Measurements from ENCODE around the gene CACNB1. TPM values are rescaled to one million over a fixed set of nuclear protein-coding genes. Genes with fewer than 3 reads are reported as not detected.

Gene CACNB1
- total RNA-seq, 1 donor from 2014 or later: 77.1 TPM

DNA sequence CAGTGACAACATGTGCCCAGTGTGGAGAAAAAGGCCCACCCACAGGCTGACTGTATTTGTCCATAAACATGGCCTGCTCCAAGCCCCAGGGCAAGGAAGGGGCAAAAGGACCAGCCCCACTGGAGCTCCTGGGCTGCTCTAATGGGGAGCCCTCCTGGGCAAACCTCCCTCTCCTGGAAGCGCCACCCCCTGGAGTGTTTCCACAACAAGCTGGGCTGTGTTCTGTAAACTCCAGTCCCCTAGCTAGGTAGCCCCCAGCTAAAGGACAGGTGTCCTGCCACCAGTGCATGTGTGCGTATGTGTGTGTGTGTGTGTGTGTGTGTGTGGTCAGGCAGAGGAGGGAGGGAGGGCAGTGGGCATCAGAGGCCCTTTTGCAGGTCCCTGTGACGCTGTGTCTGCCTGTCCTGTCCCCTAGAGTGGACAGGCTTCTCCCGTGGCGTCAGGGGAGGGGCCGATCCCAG, 39.5 kb upstream of the CACNB1 start:
- TF ChIP-seq, protein P1, sequence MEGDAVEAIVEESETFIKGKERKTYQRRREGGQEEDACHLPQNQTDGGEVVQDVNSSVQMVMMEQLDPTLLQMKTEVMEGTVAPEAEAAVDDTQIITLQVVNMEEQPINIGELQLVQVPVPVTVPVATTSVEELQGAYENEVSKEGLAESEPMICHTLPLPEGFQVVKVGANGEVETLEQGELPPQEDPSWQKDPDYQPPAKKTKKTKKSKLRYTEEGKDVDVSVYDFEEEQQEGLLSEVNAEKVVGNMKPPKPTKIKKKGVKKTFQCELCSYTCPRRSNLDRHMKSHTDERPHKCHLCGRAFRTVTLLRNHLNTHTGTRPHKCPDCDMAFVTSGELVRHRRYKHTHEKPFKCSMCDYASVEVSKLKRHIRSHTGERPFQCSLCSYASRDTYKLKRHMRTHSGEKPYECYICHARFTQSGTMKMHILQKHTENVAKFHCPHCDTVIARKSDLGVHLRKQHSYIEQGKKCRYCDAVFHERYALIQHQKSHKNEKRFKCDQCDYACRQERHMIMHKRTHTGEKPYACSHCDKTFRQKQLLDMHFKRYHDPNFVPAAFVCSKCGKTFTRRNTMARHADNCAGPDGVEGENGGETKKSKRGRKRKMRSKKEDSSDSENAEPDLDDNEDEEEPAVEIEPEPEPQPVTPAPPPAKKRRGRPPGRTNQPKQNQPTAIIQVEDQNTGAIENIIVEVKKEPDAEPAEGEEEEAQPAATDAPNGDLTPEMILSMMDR (IDR thresholded peaks at IDR 0.05; ENCODE audit: partially characterized antibody, unreplicated experiment): no peak
- Mint-ChIP-seq H3K4me1 (ENCODE audit: low read depth, unreplicated experiment) (peaks cover 6% of the 10 kb centered on the region), H3K27ac (ENCODE audit: unreplicated experiment) (no peak overlapping the region), H3K9me3 (ENCODE audit: unreplicated experiment) (peaks cover 3% of the 10 kb centered on the region), H3K36me3 (ENCODE audit: unreplicated experiment) (no peaks in the 10 kb centered on the region), H3K27me3 (ENCODE audit: unreplicated experiment) (peaks cover 6% of the 10 kb centered on the region), H3K4me3 (ENCODE audit: unreplicated experiment) (no peak overlapping the region)
- no peak for DNase-seq

DNA sequence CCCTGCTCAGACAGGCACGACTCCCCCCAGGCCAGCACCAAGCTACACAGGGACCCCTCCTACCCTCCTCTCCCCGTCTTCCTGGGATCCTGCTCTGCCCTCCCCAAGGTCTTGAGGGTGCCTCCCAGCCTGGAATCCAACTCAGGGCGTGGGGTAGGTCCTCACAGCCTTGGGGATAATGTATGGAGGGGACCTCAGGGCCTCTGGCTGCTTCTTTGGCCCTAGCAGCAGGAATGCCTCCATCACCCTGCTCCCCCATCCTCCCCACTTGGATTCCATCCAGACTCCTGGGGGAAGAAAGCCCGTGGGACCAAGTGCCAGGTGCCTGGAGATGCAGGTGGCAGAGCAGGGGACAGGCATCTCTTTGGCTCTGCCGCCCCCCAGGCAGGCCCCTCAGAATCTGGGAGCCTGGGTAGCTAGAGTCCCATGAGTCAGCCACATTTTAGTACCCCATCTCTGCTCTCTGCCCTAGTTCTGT, 39.0 kb upstream of the CACNB1 start:
- Mint-ChIP-seq H3K4me3 (ENCODE audit: unreplicated experiment) (no peak overlapping the region), H3K9me3 (ENCODE audit: unreplicated experiment) (peaks cover 3% of the 10 kb centered on the region), H3K27ac (ENCODE audit: unreplicated experiment) (peak overlapping the region; percentile 49), H3K4me1 (ENCODE audit: low read depth, unreplicated experiment) (peaks cover 11% of the 10 kb centered on the region), H3K27me3 (ENCODE audit: unreplicated experiment) (peaks cover 6% of the 10 kb centered on the region), H3K36me3 (ENCODE audit: unreplicated experiment) (no peaks in the 10 kb centered on the region)
- no peak for DNase-seq
- TF ChIP-seq, protein P1 (IDR thresholded peaks at IDR 0.05; ENCODE audit: partially characterized antibody, unreplicated experiment): no peak

DNA sequence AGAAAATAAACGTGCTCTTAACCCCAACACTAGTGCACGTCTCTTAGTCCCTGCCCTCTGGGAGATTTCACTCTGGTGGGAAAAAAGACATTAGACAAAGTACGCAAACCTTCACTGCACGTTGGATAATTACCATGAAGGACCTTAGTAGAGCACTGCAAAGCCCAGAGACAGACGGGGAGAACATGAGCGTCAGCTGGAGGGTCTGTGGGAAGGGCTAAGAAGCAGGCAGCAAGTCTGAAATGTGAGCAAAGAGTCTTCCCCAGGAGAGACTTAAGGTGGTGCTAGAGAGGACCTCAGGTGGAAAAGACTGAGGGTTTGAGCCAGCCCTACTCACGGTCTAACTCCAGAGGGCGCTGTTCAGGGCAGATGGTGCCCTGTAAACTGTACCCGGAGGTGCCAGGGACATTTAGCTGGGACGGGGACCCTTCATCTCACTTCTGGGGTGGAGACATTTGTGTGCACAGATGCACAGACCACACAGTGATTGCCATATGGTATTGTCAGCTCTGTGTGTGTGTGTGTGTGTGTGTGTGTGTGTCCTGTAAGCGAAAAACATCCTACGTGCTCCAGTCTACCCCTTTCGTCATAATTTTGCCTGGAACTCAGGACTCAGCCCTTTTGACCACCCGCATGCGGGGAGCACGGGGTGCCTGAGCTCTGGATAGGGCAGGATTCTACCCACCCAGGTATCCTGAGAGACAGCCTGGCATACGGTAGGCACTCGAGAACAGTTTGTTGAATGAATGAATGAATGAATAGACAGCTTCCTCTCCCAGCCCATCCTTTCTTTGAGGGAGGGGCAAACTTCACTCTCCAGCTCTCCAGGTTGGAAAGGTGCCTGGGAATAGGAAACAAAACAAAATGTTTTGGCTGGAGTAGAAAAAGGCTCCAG, 38.3 kb upstream of the CACNB1 start:
- H3K36me3 Mint-ChIP-seq (ENCODE audit: unreplicated experiment): no peaks in the 10 kb centered on the region
- peaks cover 6% of the 10 kb centered on the region for H3K27me3 Mint-ChIP-seq (ENCODE audit: unreplicated experiment)
- peak overlapping the region; percentile 88 for H3K27ac Mint-ChIP-seq (ENCODE audit: unreplicated experiment)
- DNase-seq: peak; percentile 67
- H3K4me1 Mint-ChIP-seq (ENCODE audit: low read depth, unreplicated experiment): peaks cover 14% of the 10 kb centered on the region
- TF ChIP-seq, protein P1 (IDR thresholded peaks at IDR 0.05; ENCODE audit: partially characterized antibody, unreplicated experiment): peak; percentile 89
- H3K9me3 Mint-ChIP-seq (ENCODE audit: unreplicated experiment): peaks cover 3% of the 10 kb centered on the region
- no peak overlapping the region for H3K4me3 Mint-ChIP-seq (ENCODE audit: unreplicated experiment)

DNA sequence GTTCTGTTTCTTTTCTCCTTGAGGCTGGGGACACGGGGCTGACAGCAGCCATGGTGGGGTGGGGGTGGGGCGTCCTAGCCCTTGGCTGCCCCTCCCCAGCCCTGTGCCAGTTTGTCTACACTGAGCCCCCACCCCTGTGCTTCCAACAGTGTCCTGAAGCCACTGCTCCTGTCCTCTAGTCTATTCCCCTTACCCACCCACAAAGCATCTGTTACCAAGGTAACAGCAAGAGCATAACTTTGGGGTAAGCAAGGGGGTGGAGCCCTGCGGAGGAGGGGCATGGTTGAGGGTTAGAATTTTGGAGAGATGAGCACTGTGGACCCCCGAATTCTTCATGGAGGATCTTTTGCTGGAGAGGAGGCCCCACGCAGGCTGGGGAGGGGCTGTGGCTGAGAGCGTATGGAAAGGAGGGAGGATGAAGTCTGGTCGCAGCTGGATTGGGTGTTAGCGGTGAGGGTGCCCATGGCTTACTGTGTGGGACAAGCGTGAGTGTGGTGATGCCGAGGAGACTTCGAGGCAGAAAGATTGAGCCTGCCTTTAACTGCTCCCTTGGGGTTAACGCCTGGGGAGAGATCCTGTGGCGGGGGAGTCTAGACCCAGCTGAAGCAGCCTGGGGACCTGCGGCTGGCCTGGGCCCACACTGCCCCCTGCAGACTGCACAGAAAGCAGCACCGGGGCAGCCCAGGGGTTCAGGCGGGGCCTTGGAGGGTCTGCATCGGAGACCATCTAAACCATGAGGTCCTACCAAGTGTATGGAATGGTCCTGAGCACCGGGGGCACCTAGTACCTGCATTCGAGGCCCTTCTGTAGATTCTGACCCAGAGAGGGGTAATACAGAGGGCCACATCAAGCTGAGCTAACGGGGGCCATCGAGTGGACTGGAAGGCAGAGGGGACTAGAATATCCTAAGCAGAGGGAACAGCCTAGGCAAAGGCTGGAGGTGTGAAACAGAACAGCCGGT, 34.4 kb upstream of the CACNB1 start:
- H3K4me3 Mint-ChIP-seq (ENCODE audit: unreplicated experiment): peak overlapping the region; percentile 0
- H3K27me3 Mint-ChIP-seq (ENCODE audit: unreplicated experiment): peaks cover 9% of the 10 kb centered on the region

More for the DNA sequence above, 34.4 kb upstream of the CACNB1 start:
- Mint-ChIP-seq H3K4me1 (ENCODE audit: low read depth, unreplicated experiment) (peaks cover 19% of the 10 kb centered on the region), H3K9me3 (ENCODE audit: unreplicated experiment) (peaks cover 7% of the 10 kb centered on the region), H3K36me3 (ENCODE audit: unreplicated experiment) (no peaks in the 10 kb centered on the region), H3K27ac (ENCODE audit: unreplicated experiment) (no peak overlapping the region)
- DNase-seq: peak; percentile 77
- TF ChIP-seq, protein P1 (IDR thresholded peaks at IDR 0.05; ENCODE audit: partially characterized antibody, unreplicated experiment): peak; percentile 66
